GM12878 (cell line): Measurements from ENCODE around the gene TAF11.

Experiments used
- CHD2 ChIP-seq: IDR thresholded peaks from 2 replicates; pipeline ENCODE4 v1.6.1; 2011; ENCODE audit warnings: low read depth, low read length, improper control_type of control experiment, borderline replicate concordance
- MEF2A ChIP-seq: IDR thresholded peaks from 2 replicates; pipeline ENCODE4 v1.6.1; 2011; ENCODE audit warnings: low read depth, mild to moderate bottlenecking, low read length, moderate library complexity; ENCODE audit not compliant: insufficient read depth
- PBX3 ChIP-seq: IDR thresholded peaks from 2 replicates; pipeline ENCODE4 v1.6.1; 2011; ENCODE audit warnings: mild to moderate bottlenecking, low read depth, low read length, moderate library complexity; ENCODE audit not compliant: insufficient replicate concordance

- TF ChIP-seq MEF2A: no peak
- TF ChIP-seq CHD2: no peak
- no peak for TF ChIP-seq PBX3
These were observed 11.4 kb downstream of the TAF11 start for GRCh38 chr6:34876472-34876871.
